Skeletal muscle satellite cell (primary cell): ENCODE measurements around the gene SLC39A7.
A peak's percentile ranks its signal among the peaks of the same experiment; 100 is the strongest.
"Not testable (repeated sequence)": the region's sequence is repeated elsewhere in the genome, so short reads cannot be mapped to it uniquely, and the experiment has no call there.

Experiments
- H3K27me3 ChIP-seq: 2 replicates; pipeline ENCODE4 v1.7.0; 2013; ENCODE audit warnings: low read length; ENCODE audit not compliant: control insufficient read depth, insufficient read depth
- H3K36me3 ChIP-seq: 2 replicates; pipeline ENCODE4 v1.7.0; 2013; ENCODE audit warnings: mild to moderate bottlenecking, control low read depth, low read length; ENCODE audit not compliant: insufficient read depth
- H3K4me1 ChIP-seq: 2 replicates; pipeline ENCODE4 v1.7.0; 2013; ENCODE audit warnings: low read length; ENCODE audit not compliant: control insufficient read depth, insufficient read depth
- H3K4me2 ChIP-seq: 2 replicates; pipeline ENCODE4 v1.7.0; 2013; ENCODE audit warnings: mild to moderate bottlenecking, low read length
- H3K4me3 ChIP-seq: 2 replicates; pipeline ENCODE4 v1.7.0; 2013; ENCODE audit warnings: low read length
- H3K9ac ChIP-seq: 2 replicates; pipeline ENCODE4 v1.7.0; 2013; ENCODE audit warnings: mild to moderate bottlenecking, low read depth, low read length, moderate library complexity
- H3K9me3 ChIP-seq: replicated peaks from 2 replicates; pipeline ENCODE4 v1.7.0; 2013; ENCODE audit warnings: mild to moderate bottlenecking, control low read depth, low read length

SLC39A7 gene

DNA sequence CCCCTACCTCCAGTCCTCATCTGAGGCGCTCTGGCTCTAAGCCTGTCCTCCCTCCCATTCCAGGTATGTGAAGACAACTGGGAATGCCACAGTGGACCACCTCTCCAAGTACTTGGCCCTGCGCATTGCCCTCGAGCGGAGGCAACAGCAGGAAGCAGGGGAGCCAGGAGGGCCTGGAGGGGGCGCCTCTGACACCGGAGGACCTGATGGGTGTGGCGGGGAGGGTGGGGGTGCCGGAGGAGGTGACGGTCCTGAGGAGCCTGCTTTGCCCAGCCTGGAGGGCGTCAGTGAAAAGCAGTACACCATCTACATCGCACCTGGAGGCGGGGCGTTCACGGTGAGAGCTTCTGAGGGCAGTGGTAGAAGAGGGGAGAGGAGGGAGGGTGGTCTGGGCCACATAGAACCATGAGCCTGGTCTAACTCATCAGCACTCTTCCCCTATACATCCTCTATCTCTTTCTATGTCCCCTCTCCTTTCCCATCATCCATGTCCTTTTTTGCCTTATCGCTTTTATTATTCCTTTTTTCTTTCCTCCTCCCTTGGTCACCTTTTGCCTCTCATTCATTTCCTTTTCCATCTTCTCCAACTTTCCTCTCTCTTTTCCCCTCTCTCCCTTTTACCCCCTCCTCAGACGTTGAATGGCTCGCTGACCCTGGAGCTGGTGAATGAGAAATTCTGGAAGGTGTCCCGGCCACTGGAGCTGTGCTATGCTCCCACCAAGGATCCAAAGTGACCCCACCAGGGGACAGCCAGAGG is 11.2 kb downstream of the SLC39A7 start:
- Histone ChIP-seq H3K9ac (no peak overlapping the region), H3K9me3 (no peaks in the 10 kb centered on the region), H3K4me3 (no peak overlapping the region), H3K4me2 (no peak overlapping the region), H3K4me1 (peaks cover 26% of the 10 kb centered on the region), H3K27me3 (peaks cover 30% of the 10 kb centered on the region), H3K36me3 (peaks cover 16% of the 10 kb centered on the region)

DNA sequence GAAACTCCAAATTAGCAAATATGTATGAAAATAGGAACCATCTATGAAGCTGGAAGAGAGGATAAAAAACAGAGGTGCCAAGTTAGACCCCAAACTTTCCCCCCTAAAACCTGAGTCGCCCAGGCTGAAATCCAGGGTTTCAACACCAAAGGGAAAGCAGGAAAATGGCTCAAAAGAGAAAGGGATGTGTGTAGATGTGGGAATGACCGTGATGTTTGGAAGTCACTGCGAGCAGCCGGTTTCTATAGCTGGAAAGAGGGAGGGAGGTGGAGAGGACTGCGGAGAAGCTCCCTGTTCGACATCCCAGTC is 12.1 kb downstream of the SLC39A7 start:
- Histone ChIP-seq H3K4me2 (peak overlapping the region; percentile 94), H3K36me3 (peaks cover 16% of the 10 kb centered on the region), H3K27me3 (peaks cover 30% of the 10 kb centered on the region), H3K4me3 (peak overlapping the region; percentile 71), H3K9ac (peak overlapping the region; percentile 55), H3K9me3 (no peaks in the 10 kb centered on the region), H3K4me1 (peaks cover 21% of the 10 kb centered on the region)

DNA sequence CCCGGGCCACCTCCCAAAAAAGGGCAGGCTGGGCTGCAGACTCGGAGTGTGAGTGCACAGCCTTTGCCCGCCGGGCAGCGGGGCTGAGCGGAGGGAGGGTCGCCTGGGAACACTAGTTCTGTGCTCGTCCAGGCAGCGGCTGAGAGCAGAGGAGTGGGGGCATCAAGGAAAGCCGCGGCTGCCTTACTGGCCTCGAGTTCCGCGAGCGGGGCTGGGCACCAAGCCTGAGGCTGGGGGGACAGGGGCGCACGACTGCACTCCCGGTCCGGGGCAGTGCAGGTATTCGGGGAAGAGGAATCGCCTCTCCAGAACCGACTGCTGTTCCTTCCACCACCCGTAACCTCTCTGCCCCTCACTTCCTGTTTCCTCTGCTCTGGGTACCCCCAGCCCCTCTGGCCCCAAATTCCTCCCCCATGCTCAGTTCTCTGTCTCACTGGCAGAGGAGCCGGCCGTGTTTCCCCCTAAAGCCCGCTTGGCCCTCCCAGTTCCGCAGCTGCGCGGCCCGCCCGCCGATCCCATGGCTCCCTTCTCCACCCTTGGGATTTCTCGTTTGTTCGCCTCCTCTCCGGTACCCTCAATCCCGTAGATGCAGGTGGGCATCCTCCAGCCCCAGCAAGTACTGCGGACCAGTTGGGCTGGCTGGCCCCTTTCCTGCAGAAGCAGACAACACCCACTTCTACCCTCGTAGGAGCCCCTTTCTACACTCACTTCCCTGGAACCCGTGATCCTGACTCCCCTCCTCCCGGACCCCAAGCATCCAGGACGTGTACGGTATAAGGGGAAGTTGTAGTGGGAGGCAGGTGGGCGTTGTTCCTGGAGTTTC is 12.7 kb downstream of the SLC39A7 start:
- H3K4me1 ChIP-seq = peaks cover 21% of the 10 kb centered on the region
- peaks cover 33% of the 10 kb centered on the region for H3K27me3 ChIP-seq
- peak overlapping the region; percentile 55 for H3K9ac ChIP-seq
- H3K4me2 ChIP-seq = peak overlapping the region; percentile 94
- H3K36me3 ChIP-seq = peaks cover 16% of the 10 kb centered on the region
- peak overlapping the region; percentile 71 for H3K4me3 ChIP-seq
- no peaks in the 10 kb centered on the region for H3K9me3 ChIP-seq

DNA sequence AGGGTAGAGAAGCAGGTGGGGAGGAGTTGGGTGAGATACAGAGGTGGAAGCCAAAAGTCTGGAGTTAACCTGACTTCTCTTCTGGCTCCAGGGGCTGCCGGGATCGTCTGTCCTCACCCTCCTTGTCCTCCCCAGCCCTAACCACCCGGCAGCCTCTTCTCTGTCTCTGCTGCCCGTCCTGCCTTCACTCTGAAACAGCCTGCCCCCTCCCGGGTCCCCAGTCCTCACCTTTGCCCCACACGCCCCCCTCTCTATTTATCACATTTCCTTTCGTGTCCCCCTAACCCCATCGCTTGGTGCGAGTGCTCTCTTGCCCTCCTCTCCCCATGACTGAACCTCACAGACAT is 13.3 kb downstream of the SLC39A7 start:
- Histone ChIP-seq H3K9ac (peak overlapping the region; percentile 55), H3K4me3 (peak overlapping the region; percentile 71), H3K4me2 (peak overlapping the region; percentile 94), H3K27me3 (peaks cover 35% of the 10 kb centered on the region), H3K4me1 (peaks cover 17% of the 10 kb centered on the region), H3K9me3 (no peaks in the 10 kb centered on the region), H3K36me3 (peaks cover 16% of the 10 kb centered on the region)

DNA sequence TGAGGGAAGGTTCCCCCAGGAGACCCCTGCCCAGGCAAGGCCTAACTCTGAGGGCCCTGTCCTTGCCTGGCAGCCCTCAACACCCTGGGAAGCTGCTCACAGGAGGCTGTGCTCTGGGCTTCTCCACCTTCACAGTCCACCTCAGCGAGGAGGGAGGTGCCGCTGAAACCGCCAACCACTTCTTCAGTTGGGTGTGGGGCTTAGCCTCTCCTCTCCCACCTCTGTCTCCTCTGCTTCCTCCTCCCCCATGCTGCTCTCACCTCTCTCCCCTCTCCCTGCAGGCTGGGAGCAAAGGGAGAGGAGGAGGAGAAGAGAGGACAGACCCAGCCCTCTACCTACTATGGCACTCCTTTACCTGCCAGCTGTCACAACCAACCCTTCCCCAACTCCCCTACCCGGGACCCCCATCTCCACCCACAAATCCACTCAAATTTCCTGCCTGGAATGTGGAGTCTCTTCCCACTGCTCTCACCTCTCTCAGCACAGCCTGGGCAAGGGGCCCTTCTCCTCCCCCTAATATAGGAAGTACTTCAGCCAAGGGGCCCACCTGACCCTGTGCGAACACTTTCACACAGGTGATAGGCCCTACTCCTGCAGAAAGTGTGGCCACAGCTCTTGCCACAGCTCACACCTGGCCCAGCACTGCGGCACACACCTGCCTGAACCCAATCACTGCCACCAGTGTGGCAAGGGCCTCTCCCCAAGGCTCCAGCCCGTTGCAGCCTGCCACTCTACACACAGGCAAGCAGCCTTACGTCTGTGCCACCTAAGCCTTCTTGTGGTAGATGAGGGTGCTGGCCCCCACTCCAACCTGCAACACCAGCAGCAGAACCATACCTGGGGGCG is 14.8 kb downstream of the SLC39A7 start:
- H3K4me2 ChIP-seq = no peak overlapping the region
- no peak overlapping the region for H3K4me3 ChIP-seq
- peaks cover 35% of the 10 kb centered on the region for H3K27me3 ChIP-seq

DNA sequence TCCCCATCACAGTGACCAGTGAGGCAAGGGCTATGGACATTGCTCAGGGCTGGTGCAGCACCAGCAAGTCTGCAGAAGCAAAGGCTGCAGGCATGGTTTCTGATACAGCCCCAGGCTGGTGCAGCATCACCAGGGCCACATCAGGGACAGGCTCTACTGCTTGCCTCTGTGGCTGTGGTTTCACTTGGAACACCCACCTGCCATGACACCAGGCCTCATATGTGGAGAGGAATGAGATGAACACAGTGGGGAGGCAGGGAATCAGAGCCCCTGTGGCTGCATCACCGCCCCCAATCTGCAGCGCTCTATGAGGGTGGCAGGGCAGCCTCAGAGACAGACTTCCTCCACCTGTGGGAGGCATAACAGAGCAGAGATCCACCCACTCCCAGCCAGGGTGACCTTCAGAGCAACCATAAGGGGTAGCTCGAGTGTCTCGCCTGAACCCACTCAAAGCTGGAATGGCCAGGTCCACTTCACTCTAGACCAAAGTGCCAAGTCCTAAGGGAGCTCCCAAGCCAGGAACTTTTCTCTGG is 15.5 kb downstream of the SLC39A7 start:
- H3K4me3 ChIP-seq = no peak overlapping the region
- no peak overlapping the region for H3K9ac ChIP-seq
- peaks cover 36% of the 10 kb centered on the region for H3K27me3 ChIP-seq

More for the DNA sequence above, 14.8 kb downstream of the SLC39A7 start:
- H3K36me3 ChIP-seq = peaks cover 5% of the 10 kb centered on the region
- no peak overlapping the region for H3K9ac ChIP-seq
- no peaks in the 10 kb centered on the region for H3K9me3 ChIP-seq
- H3K4me1 ChIP-seq = peaks cover 16% of the 10 kb centered on the region

DNA sequence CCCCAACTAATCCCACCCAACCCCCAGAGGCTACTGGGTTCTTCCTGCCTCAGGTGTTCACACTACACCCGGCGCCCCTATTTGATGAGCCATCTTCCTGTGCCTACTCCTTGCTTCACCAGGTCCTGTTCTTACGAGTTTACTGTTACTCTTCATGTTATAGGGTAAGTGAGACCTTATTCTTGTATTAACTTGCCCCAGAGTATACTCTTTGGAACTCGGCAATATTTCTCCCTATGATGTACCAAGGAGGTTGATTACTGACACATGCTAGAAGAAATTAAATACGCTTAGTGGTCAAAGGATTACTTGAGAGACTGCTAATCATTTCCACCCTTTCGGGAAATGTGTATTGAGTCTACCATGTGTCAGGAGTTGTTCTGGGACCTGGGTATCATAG is 16.6 kb downstream of the SLC39A7 start:
- no peak overlapping the region for H3K4me2 ChIP-seq
- no peak overlapping the region for H3K9ac ChIP-seq
- H3K27me3 ChIP-seq = peaks cover 45% of the 10 kb centered on the region
- peaks cover 16% of the 10 kb centered on the region for H3K4me1 ChIP-seq
- no peak overlapping the region for H3K4me3 ChIP-seq
- H3K9me3 ChIP-seq = no peaks in the 10 kb centered on the region
- H3K36me3 ChIP-seq = no peaks in the 10 kb centered on the region

More for the DNA sequence above, 15.5 kb downstream of the SLC39A7 start:
- Histone ChIP-seq H3K9me3 (no peaks in the 10 kb centered on the region), H3K36me3 (no peaks in the 10 kb centered on the region), H3K4me1 (peaks cover 16% of the 10 kb centered on the region), H3K4me2 (no peak overlapping the region)

DNA sequence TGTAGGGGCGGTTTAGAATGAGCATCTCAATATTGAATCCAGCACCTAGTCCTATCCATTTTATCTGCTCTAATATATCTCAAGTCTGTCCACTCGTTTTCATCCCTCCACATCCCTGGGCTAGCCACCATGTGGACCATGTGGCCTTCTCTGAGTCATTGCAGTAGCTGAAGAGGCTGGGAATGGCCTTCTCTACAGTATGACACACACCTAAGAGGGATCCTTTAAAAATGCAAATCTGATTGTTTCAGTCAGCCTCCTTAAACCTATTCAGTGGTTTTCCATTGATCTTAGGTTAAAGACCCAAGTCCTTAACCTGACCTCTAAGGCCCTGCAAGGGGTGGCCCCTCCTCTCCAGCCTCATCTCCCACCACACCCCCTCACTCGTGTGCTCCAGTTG is 17.0 kb downstream of the SLC39A7 start:
- H3K27me3 ChIP-seq = peaks cover 48% of the 10 kb centered on the region
- no peaks in the 10 kb centered on the region for H3K9me3 ChIP-seq
- no peak overlapping the region for H3K4me3 ChIP-seq
- H3K4me1 ChIP-seq = peaks cover 12% of the 10 kb centered on the region
- no peak overlapping the region for H3K9ac ChIP-seq
- H3K36me3 ChIP-seq = no peaks in the 10 kb centered on the region
- no peak overlapping the region for H3K4me2 ChIP-seq

DNA sequence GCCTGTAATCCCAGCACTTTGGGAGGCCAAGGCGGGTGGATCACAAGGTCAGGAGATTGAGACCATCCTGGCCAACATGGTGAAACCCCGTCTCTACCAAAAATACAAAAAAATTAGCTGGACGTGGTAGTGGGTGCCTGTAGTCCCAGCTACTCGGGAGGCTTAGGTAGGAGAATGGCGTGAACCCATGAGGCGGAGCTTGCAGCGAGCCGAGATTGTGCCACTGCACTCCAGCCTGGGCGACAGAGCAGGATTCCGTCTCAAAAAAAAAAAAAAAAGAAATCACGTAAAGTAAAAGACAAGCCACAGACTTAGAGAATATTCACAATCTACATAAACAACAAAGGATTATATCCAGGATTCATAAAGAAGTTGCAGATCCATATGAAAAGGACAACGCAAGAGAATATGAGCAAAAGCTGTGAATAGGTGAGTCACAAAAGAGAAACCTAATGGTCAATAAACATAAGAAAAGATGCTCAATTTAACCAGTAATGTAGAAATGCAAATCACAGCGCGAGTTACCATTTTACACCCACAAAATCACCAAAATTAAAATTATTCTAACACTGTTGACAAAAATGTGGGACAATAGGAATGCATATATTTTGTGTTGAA is 25.9 kb downstream of the SLC39A7 start:
- peaks cover 62% of the 10 kb centered on the region for H3K27me3 ChIP-seq
- H3K4me2 ChIP-seq, H3K9ac ChIP-seq, H3K4me3 ChIP-seq, H3K9me3 ChIP-seq, H3K36me3 ChIP-seq, H3K4me1 ChIP-seq: not testable (repeated sequence)

DNA sequence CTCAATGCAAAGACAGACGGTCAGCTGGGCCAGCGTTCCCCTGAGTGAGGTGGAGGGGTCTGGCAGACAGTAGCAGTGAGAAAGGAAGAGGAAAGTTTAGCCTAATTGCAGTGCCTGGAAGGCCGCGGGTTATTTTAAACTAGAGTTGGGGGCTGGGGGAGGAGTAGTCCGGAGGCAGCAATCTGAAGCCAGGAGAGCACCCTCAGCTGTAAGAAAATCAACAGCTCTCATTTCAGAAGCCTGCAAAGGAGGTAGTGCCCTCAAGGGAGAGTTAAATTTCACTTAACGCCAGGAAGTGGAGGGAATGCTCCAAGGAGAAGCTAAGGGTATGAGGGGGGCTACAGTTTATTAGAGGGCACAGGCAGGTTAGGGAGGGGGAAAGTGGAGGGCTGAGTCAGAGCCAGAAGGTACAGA is 34.6 kb downstream of the SLC39A7 start:
- H3K4me2 ChIP-seq = no peak overlapping the region
- no peaks in the 10 kb centered on the region for H3K4me1 ChIP-seq
- H3K36me3 ChIP-seq = no peaks in the 10 kb centered on the region
- H3K9ac ChIP-seq = no peak overlapping the region
- H3K27me3 ChIP-seq = peaks cover 53% of the 10 kb centered on the region
- H3K9me3 ChIP-seq = no peaks in the 10 kb centered on the region
- H3K4me3 ChIP-seq = no peak overlapping the region

DNA sequence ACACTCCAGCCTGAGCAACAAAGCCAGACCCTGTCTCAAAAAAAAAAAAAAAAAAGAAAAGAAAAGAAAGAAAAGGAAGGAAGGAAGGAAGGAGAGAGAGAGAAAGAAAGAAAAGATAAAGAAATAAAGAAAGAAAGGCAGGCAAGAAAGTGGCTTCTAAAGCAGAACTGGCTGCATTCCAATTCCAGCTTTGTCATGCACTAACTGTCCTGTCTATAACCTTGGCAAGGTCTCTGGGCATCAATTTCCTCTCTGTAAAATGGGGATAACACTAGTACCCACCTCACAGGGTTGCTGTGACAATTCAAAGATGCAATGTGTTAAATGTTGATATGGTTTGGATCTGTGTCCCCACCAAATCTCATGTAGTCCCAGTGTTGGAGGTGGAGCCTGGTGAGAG is 35.7 kb downstream of the SLC39A7 start:
- Histone ChIP-seq H3K9me3 (no peaks in the 10 kb centered on the region), H3K4me3 (no peak overlapping the region), H3K27me3 (peaks cover 51% of the 10 kb centered on the region), H3K4me2 (no peak overlapping the region), H3K4me1 (no peaks in the 10 kb centered on the region), H3K9ac (no peak overlapping the region), H3K36me3 (no peaks in the 10 kb centered on the region)
